IPS-18a (cell line): ENCODE data around the gene RTP2.

Experiments
- H3K27ac ChIP-seq: one replicate; pipeline ENCODE4 v1.5.1; 2013; ENCODE audit warnings: low read length
- H3K27me3 ChIP-seq: one replicate; pipeline ENCODE4 v1.6.1; 2013; ENCODE audit warnings: mild to moderate bottlenecking, low read length; ENCODE audit not compliant: control insufficient read depth, insufficient read depth
- H3K36me3 ChIP-seq: one replicate; pipeline ENCODE4 v1.6.1; 2013; ENCODE audit warnings: low read depth, low read length; ENCODE audit not compliant: control insufficient read depth
- H3K4me1 ChIP-seq: one replicate; pipeline ENCODE4 v1.6.1; 2013; ENCODE audit warnings: low read depth, low read length; ENCODE audit not compliant: control insufficient read depth
- H3K4me3 ChIP-seq: one replicate; pipeline ENCODE4 v1.5.1; 2013; ENCODE audit warnings: low read length
- H3K9ac ChIP-seq: one replicate; pipeline ENCODE4 v1.6.1; 2013; ENCODE audit warnings: mild to moderate bottlenecking, low read length, moderate library complexity
- H3K9me3 ChIP-seq: one replicate; pipeline ENCODE4 v1.6.1; 2013; ENCODE audit warnings: low read depth, low read length; ENCODE audit not compliant: control insufficient read depth

The RTP2 gene

GRCh38 chr3:187737006-187737367 is 34.6 kb upstream of the RTP2 start:
- H3K27ac ChIP-seq, result no peak overlapping the region
- peaks cover 25% of the 10 kb centered on the region for H3K4me1 ChIP-seq
- no peaks in the 10 kb centered on the region for H3K36me3 ChIP-seq
- H3K4me3 ChIP-seq, result peak overlapping the region; percentile 69
- H3K9me3 ChIP-seq, result no peaks in the 10 kb centered on the region
- H3K27me3 ChIP-seq, result peaks cover 50% of the 10 kb centered on the region
- peak overlapping the region; percentile 71 for H3K9ac ChIP-seq

- no peak overlapping the region for H3K27ac ChIP-seq
Observed at GRCh38 chr3:187736418-187736871, 34.1 kb upstream of the RTP2 start.

GRCh38 chr3:187735837-187736236 is 33.5 kb upstream of the RTP2 start:
- H3K27ac ChIP-seq, result no peak overlapping the region
- H3K27me3 ChIP-seq, result peaks cover 39% of the 10 kb centered on the region
- H3K9ac ChIP-seq, result no peak overlapping the region
- no peaks in the 10 kb centered on the region for H3K36me3 ChIP-seq
- H3K4me3 ChIP-seq, result no peak overlapping the region
- H3K9me3 ChIP-seq, result no peaks in the 10 kb centered on the region
- H3K4me1 ChIP-seq, result peaks cover 20% of the 10 kb centered on the region

More at GRCh38 chr3:187736418-187736871, 34.1 kb upstream of the RTP2 start:
- no peak overlapping the region for H3K4me3 ChIP-seq
- H3K27me3 ChIP-seq, result peaks cover 45% of the 10 kb centered on the region
- H3K9ac ChIP-seq, result no peak overlapping the region
- peaks cover 20% of the 10 kb centered on the region for H3K4me1 ChIP-seq
- H3K36me3 ChIP-seq, result no peaks in the 10 kb centered on the region
- H3K9me3 ChIP-seq, result no peaks in the 10 kb centered on the region

- Histone ChIP-seq H3K9me3 (no peaks in the 10 kb centered on the region), H3K4me3 (no peak overlapping the region), H3K27ac (no peak overlapping the region), H3K9ac (no peak overlapping the region), H3K36me3 (no peaks in the 10 kb centered on the region), H3K27me3 (peaks cover 34% of the 10 kb centered on the region), H3K4me1 (peaks cover 18% of the 10 kb centered on the region)
Observed at GRCh38 chr3:187735383-187735782, 33.0 kb upstream of the RTP2 start.

GRCh38 chr3:187734841-187735240 is 32.5 kb upstream of the RTP2 start:
- no peak overlapping the region for H3K27ac ChIP-seq
- no peaks in the 10 kb centered on the region for H3K36me3 ChIP-seq
- H3K4me3 ChIP-seq, result no peak overlapping the region
- no peak overlapping the region for H3K9ac ChIP-seq
- peaks cover 14% of the 10 kb centered on the region for H3K4me1 ChIP-seq
- peaks cover 30% of the 10 kb centered on the region for H3K27me3 ChIP-seq
- no peaks in the 10 kb centered on the region for H3K9me3 ChIP-seq

DNA sequence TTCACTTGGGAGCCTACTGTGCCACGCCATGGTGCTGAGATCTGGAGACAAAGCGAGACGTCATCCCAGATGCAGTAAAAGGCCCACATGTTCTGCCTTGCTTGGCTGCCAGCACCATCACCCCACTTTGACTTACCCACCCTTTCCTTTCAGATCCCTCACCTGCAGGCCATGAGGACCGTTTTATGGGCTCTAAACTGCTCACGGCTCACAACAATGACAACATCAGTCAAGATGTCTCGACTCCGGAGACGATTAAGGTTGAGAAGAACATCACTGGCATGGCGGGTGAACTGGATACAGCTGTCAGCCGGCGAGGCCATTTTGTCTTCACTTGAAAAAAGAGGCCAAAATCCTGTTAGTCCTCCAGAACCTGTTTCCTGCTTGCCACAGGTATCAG is 31.0 kb upstream of the RTP2 start:
- Histone ChIP-seq H3K27ac (no peak overlapping the region), H3K9me3 (no peaks in the 10 kb centered on the region), H3K4me1 (peaks cover 14% of the 10 kb centered on the region), H3K9ac (no peak overlapping the region), H3K27me3 (peaks cover 25% of the 10 kb centered on the region), H3K4me3 (no peak overlapping the region), H3K36me3 (no peaks in the 10 kb centered on the region)

GRCh38 chr3:187729598-187729997 is 27.2 kb upstream of the RTP2 start:
- Histone ChIP-seq H3K27ac (no peak overlapping the region), H3K4me3 (no peak overlapping the region), H3K27me3 (no peaks in the 10 kb centered on the region), H3K9ac (no peak overlapping the region), H3K4me1 (no peaks in the 10 kb centered on the region), H3K9me3 (no peaks in the 10 kb centered on the region), H3K36me3 (no peaks in the 10 kb centered on the region)

DNA sequence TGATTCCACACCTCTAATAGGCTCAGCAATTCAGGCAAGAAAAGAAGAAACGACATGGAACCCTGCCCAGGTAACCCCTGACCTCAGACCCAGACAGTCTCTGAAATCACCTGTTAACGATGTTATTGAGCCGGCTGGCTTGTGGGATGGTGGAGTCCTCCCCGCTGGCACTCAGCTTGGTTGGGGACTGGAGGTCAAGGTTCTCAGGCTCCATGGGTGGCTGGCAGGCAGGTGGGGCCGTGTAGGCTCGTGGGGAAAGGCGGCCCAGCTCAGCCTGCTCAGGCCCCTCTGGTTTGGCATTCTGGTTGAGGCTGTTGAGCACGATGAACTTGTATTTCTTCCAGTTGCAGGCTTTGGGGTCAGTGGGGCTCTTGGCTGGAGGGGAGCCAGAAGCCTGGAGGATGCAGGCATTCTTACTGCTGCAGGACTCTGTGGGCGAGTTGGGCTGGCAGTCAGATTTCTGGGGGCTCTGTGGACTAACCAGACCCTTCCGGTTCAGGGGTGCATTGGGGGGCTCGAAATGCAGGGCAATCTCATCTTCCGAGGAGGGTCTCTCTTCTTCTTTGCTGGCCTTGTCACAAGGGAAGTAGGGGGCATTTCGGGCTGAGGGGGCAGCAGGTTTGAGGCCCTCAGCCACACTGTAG is 26.7 kb upstream of the RTP2 start:
- no peaks in the 10 kb centered on the region for H3K4me1 ChIP-seq
- H3K36me3 ChIP-seq, result no peaks in the 10 kb centered on the region
- no peak overlapping the region for H3K4me3 ChIP-seq
- no peak overlapping the region for H3K9ac ChIP-seq
- no peaks in the 10 kb centered on the region for H3K27me3 ChIP-seq
- H3K27ac ChIP-seq, result no peak overlapping the region
- no peaks in the 10 kb centered on the region for H3K9me3 ChIP-seq

DNA sequence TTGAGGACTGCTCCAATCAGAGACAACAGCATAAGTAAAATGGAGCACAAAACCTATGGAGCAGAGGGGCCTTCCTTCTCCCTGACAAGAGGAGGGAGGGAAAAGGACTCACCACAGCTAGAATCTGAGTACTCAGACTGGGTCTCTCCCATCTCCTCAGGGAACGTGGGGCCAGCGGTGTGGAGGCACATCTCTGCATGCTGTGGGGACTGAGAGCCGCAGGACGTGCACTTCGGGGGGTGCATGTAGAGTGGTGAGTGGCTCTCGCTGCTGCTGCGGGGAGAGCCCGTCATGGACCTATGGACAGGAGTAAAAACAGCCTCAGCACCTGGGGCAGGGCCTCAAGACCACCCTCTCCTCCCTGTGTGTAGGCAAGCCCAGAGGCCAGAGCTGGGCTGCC is 25.9 kb upstream of the RTP2 start:
- Histone ChIP-seq H3K27me3 (no peaks in the 10 kb centered on the region), H3K36me3 (no peaks in the 10 kb centered on the region), H3K9me3 (no peaks in the 10 kb centered on the region), H3K9ac (no peak overlapping the region), H3K4me1 (no peaks in the 10 kb centered on the region), H3K27ac (no peak overlapping the region), H3K4me3 (no peak overlapping the region)

DNA sequence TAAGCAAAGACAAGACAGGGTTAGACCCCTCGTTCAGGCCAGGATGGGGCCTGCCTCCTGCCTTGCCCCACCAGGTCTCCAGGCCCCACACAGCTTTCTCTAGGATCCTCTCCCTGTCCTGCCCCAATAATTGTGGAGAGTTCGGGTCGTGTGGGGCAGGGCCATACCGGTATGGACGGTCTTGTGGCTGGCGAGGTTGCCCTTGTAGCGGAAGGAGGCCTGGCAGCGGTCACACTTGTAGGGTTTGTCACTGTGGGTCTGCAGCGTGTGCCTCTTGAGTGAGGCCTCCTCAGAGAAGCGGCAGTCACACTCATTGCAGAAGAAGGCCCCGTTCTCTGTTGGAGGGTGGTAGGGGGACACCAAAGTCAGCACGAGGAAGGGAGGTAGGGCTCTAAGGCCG is 24.2 kb upstream of the RTP2 start:
- Histone ChIP-seq H3K4me3 (no peak overlapping the region), H3K9ac (no peak overlapping the region), H3K4me1 (peaks cover 5% of the 10 kb centered on the region), H3K27me3 (no peaks in the 10 kb centered on the region), H3K36me3 (no peaks in the 10 kb centered on the region), H3K9me3 (no peaks in the 10 kb centered on the region), H3K27ac (no peak overlapping the region)

- Histone ChIP-seq H3K36me3 (no peaks in the 10 kb centered on the region), H3K9ac (no peak overlapping the region), H3K9me3 (no peaks in the 10 kb centered on the region), H3K4me1 (peaks cover 5% of the 10 kb centered on the region), H3K4me3 (no peak overlapping the region), H3K27me3 (no peaks in the 10 kb centered on the region), H3K27ac (no peak overlapping the region)
Observed at GRCh38 chr3:187725653-187726370, 23.5 kb upstream of the RTP2 start.

GRCh38 chr3:187725224-187725623 is 22.9 kb upstream of the RTP2 start:
- H3K9ac ChIP-seq, result no peak overlapping the region
- no peaks in the 10 kb centered on the region for H3K27me3 ChIP-seq
- peaks cover 5% of the 10 kb centered on the region for H3K4me1 ChIP-seq
- H3K4me3 ChIP-seq, result no peak overlapping the region
- H3K9me3 ChIP-seq, result no peaks in the 10 kb centered on the region
- H3K27ac ChIP-seq, result no peak overlapping the region
- no peaks in the 10 kb centered on the region for H3K36me3 ChIP-seq
